HG02970 (cell line): Measurements from ENCODE around the gene SLC6A8.
"Not testable (repeated sequence)": the region's sequence is repeated elsewhere in the genome, so short reads cannot be mapped to it uniquely, and the experiment has no call there.

ENCODE experiments used
- ATAC-seq: cut with Tn5 transposase; IDR thresholded peaks from one replicate; pipeline ENCODE4 v1.9.1; 2021; ENCODE audit warnings: mild to moderate bottlenecking, moderate library complexity, moderate number of reproducible peaks; ENCODE audit not compliant: unreplicated experiment, low FRiP score

Gene SLC6A8

DNA sequence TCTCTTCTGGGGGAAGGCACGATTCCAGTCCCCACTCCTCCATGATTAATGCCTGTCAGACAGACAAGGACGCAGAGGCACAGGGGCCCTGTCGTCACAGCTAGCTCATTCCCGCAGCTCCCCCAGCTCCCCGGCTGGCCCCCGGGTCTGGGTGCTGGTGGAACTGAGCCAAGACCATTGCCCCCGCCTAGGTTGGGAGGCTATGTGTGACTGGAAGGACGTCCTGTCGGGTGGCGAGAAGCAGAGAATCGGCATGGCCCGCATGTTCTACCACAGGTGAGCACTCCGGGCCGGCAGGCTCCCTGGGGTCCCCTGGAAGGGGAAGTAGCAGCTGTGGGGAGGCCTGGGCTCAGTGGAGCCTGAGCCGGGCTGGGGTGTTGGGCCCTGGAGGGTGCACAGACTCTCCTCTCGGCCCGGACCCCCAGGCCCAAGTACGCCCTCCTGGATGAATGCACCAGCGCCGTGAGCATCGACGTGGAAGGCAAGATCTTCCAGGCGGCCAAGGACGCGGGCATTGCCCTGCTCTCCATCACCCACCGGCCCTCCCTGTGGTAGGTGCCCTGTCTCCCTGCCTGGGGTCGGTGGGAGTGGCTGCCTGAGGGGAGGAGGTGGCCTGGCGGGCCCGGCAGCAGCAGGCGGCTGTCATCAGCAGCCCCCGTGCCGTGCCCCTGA lies 55.2 kb downstream of the SLC6A8 start:
- not testable (repeated sequence) for ATAC-seq

DNA sequence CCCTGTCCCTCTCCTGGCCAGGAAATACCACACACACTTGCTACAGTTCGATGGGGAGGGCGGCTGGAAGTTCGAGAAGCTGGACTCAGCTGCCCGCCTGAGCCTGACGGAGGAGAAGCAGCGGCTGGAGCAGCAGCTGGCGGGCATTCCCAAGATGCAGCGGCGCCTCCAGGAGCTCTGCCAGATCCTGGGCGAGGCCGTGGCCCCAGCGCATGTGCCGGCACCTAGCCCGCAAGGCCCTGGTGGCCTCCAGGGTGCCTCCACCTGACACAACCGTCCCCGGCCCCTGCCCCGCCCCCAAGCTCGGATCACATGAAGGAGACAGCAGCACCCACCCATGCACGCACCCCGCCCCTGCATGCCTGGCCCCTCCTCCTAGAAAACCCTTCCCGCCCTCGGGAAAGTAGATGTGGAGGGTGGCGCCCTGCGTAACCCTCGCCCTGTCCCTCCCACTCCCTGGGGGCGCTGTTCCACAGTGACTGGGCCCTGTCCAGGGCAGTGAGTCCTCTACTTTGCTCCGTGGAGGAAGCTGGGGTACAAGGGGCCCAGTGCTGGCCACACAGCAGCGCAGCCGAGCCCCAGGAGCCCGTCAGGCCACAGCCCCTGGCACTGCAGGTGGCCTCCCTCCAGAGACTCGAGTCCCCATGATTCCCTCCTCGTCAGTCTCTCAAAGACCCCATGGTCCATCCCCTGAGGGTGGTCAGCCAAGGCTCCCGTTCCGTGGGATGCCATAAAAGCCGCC lies 55.9 kb downstream of the SLC6A8 start:
- ATAC-seq = not testable (repeated sequence)

DNA sequence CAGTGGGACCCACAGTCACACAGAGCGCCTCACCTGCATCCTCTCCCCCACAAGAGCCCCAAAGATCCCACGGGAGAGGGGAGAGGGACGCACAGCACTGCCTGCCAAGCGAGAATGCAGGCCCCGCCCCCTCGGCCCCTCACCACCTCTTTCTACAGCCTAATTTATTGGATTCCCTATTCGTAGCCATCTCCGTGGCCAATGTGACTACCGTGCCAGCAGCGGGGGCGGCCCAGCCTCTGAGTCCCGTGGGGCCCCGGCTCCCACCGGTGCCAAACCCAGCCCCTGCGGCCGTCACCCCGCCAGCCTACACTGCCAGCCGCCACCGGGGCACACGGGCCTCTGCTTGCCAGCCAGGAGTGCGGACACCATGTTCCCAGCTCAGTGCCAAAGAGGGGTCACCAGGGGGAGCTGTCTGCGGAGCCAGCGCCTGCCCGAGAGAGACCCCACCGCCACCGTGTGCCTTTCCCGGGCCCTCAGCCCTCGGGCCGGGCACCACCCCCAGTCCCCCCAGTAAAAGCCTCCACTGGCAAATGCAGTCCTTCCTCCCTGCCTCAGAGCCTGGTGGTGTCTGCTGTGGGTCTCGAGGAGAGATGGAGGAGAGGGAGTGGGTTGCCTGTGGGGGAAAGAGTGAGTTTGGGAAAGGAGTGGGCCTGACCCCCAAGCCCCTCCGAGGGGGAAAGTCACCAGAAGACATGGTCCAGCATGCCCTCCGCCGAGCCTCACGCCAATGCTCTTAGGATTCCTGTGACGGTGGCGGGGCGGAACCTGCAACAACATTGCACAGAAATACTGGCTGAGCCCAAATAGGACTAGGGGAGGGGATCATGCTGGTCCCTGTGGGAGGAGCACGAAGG lies 56.7 kb downstream of the SLC6A8 start:
- ATAC-seq = no peak

DNA sequence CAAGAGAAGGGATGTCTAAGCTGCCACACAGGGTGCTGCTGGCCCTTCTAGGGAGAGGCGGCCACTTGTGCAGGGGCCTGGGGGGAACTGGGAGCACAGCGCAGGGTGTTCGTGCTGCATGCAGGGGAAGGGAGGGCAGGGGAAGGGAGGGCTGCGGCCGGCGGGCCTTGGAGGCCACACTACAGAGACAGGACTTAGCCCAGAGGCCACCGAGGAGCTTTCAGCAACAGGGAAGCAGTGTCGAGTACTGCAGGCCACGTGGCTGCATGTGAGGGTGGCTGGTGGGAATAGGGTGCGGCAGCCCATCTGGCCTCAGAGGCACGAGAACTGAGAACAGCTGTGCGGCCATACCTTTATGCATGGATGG lies 57.3 kb downstream of the SLC6A8 start:
- not testable (repeated sequence) for ATAC-seq
